Right cardiac atrium (tissue), 5 donors: Measurements from ENCODE around the gene PPP2R3A. TPM values are rescaled to one million over a fixed set of nuclear protein-coding genes. Genes with fewer than 3 reads are reported as not detected.
"Not testable (repeated sequence)": the region's sequence is repeated elsewhere in the genome, so short reads cannot be mapped to it uniquely, and the experiment has no call there.

Experiments used
- ATAC-seq, 2 donors: fragments of 200-7000 bp; cut with Tn5 transposase; one replicate each; pipeline versions ENCODE4 v1.8.0 to v1.9.1; 2020; ENCODE audit warnings: moderate library complexity in 2 of 2, mild to moderate bottlenecking in 1 of 2
- DNase-seq, 3 donors: peaks; one replicate each; pipeline ENCODE4 v3.0.0-alpha.2; 2020
- H3K27ac ChIP-seq: one replicate; pipeline ENCODE4 v1.5.1; 2013; ENCODE audit warnings: mild to moderate bottlenecking, low read length, control low read depth, moderate library complexity
- H3K27me3 ChIP-seq: one replicate; pipeline ENCODE4 v1.6.1; 2013; ENCODE audit not compliant: control insufficient read depth, insufficient read depth
- H3K4me1 ChIP-seq: one replicate; pipeline ENCODE4 v1.6.1; 2013; ENCODE audit warnings: low read length; ENCODE audit not compliant: control insufficient read depth, insufficient read depth
- H3K4me3 ChIP-seq: one replicate; pipeline ENCODE4 v1.5.1; 2013; ENCODE audit warnings: low read length, control low read depth
- H3K9me3 ChIP-seq: one replicate; pipeline ENCODE4 v1.6.1; 2013; ENCODE audit warnings: low read length; ENCODE audit not compliant: control insufficient read depth
- WGBS: extraction: QIAGEN DNeasy Blood & Tissue Kit; methylation state at CpG from one replicate; pipeline ENCODE4 v1.1.7; 2013; 5-methylcytosine and 5-hydroxymethylcytosine counted together
- intact Hi-C, 4 donors: fragments of 100-400 bp; cut with DNase I; formaldehyde crosslinking; loops; one replicate each; pipeline versions ENCODE4 v1.11.0 to v1.14.0; 2022 to 2023
- polyA plus RNA-seq: library from polyadenylated mRNA; stranded (reverse); fragments of 200-250 nt; gene quantifications from one replicate; pipeline ENCODE4 v1.2.3, GENCODE V29; 2013
- total RNA-seq, 4 donors: library from RNA; stranded (reverse); fragmentation: NEBNext Ultra II Directional; extraction: Animal tissue kit (Norgen Biotek cat#: 25700); gene quantifications; one replicate each; pipeline ENCODE4 v1.2.1, GENCODE V29; 2021
- donor health status: healthy with polysubstance abuse.
- donor health status: DM: no; HTN: yes; CAD: no.
- donor health status: DM: no; HTN: no; CAD: no.
- donor health status: DM: no; HTN: yes; CAD: no; lungs with severe emphysema.
- donor health status: DM: yes; HTN: yes; CAD: no.

Gene PPP2R3A
- total and polyA plus RNA-seq, 5 donors = 26.4 to 89.6 (median 63.4) TPM

- DNase-seq (no peak), ATAC-seq (no peak)
- no peak overlapping the region for H3K27ac ChIP-seq
- intact Hi-C loops = loop anchor here in 3 of 4 donors (5.0 to 10.0 kb wide), 4 partner anchors 124 to 942 kb away; partner anchors contain the start of genes MSL2 (in 1 of the 3), PCCB (in 1 of the 3) and STAG1 (in 1 of the 3)
- H3K4me1 ChIP-seq = peaks cover 5% of the 10 kb centered on the region
- H3K9me3 ChIP-seq = no peaks in the 10 kb centered on the region
- H3K27me3 ChIP-seq = no peaks in the 10 kb centered on the region
- H3K4me3 ChIP-seq = no peak overlapping the region
- WGBS = 54% methylated on average over 3 of the region's 3 CpGs
Measured at GRCh38 chr3:136070334-136070733, 104.8 kb downstream of the PPP2R3A start.

GRCh38 chr3:136070953-136071949 lies 105.7 kb downstream of the PPP2R3A start:
- H3K4me1 ChIP-seq = peaks cover 5% of the 10 kb centered on the region
- no peaks in the 10 kb centered on the region for H3K9me3 ChIP-seq
- no peak overlapping the region for H3K4me3 ChIP-seq
- DNase-seq (peak; percentile 25 to 70 (median 36)), ATAC-seq (peak; percentile 70 to 83)
- no peaks in the 10 kb centered on the region for H3K27me3 ChIP-seq
- WGBS = 20% methylated on average over 9 of the region's 9 CpGs
- intact Hi-C loops = loop anchor here in 3 of 4 donors (5.0 to 10.0 kb wide), 4 partner anchors 124 to 941 kb away; partner anchors contain the start of genes MSL2 (in 1 of the 3), PCCB (in 1 of the 3) and STAG1 (in 1 of the 3)
- peak overlapping the region; percentile 90 for H3K27ac ChIP-seq

- no peaks in the 10 kb centered on the region for H3K27me3 ChIP-seq
- H3K27ac ChIP-seq = no peak overlapping the region
- no peak for ATAC-seq
- no peaks in the 10 kb centered on the region for H3K9me3 ChIP-seq
- 82% methylated on average over 1 of the region's 1 CpG for WGBS
- intact Hi-C loops = loop anchor here (5.0 to 10.0 kb wide), 5 partner anchors 120 to 938 kb away; partner anchors contain the start of genes STAG1 (in 3 of the 4), MSL2 (in 1 of the 4) and PCCB (in 1 of the 4)
- no peak overlapping the region for H3K4me3 ChIP-seq
- H3K4me1 ChIP-seq = peaks cover 5% of the 10 kb centered on the region
- no peak for DNase-seq
Measured at GRCh38 chr3:136074546-136075170, 109.1 kb downstream of the PPP2R3A start.

GRCh38 chr3:136075218-136075808 lies 109.8 kb downstream of the PPP2R3A start:
- intact Hi-C loops = loop anchor here (5.0 to 10.0 kb wide), 5 partner anchors 119 to 937 kb away; partner anchors contain the start of genes STAG1 (in 3 of the 4), MSL2 (in 1 of the 4) and PCCB (in 1 of the 4)
- Histone ChIP-seq H3K4me1 (peaks cover 5% of the 10 kb centered on the region), H3K9me3 (no peaks in the 10 kb centered on the region), H3K27ac (no peak overlapping the region), H3K27me3 (no peaks in the 10 kb centered on the region), H3K4me3 (no peak overlapping the region)
- ATAC-seq (peak; percentile 80 to 83), DNase-seq (peak in 2 of 3 donors; percentile 57 to 85)
- WGBS = 87% methylated on average over 1 of the region's 1 CpG

GRCh38 chr3:136075811-136076210 lies 110.3 kb downstream of the PPP2R3A start:
- DNase-seq = no peak
- Histone ChIP-seq H3K27me3 (no peaks in the 10 kb centered on the region), H3K4me3 (no peak overlapping the region), H3K4me1 (peaks cover 5% of the 10 kb centered on the region), H3K9me3 (no peaks in the 10 kb centered on the region), H3K27ac (no peak overlapping the region)
- intact Hi-C loops = loop anchor here (5.0 to 10.0 kb wide), 5 partner anchors 119 to 936 kb away; partner anchors contain the start of genes STAG1 (in 3 of the 4), MSL2 (in 1 of the 4) and PCCB (in 1 of the 4)
- 35% methylated on average over 3 of the region's 3 CpGs for WGBS
- peak; percentile 77 to 83 for ATAC-seq

GRCh38 chr3:136078421-136079364 lies 113.2 kb downstream of the PPP2R3A start:
- DNase-seq = no peak
- Histone ChIP-seq H3K27me3 (no peaks in the 10 kb centered on the region), H3K9me3 (no peaks in the 10 kb centered on the region), H3K4me1 (no peaks in the 10 kb centered on the region), H3K27ac (no peak overlapping the region), H3K4me3 (no peak overlapping the region)
- no peak for ATAC-seq
- intact Hi-C loops = loop anchor here (5.0 to 10.0 kb wide), 5 partner anchors 116 to 934 kb away; partner anchors contain the start of genes STAG1 (in 3 of the 4), MSL2 (in 1 of the 4) and PCCB (in 1 of the 4)
- 60% methylated on average over 6 of the region's 6 CpGs for WGBS

- not testable (repeated sequence) for H3K9me3 ChIP-seq, H3K27me3 ChIP-seq, H3K4me1 ChIP-seq, ATAC-seq, H3K27ac ChIP-seq, H3K4me3 ChIP-seq, DNase-seq
- intact Hi-C loops = loop anchor here in 1 of 4 donors (10.0 kb wide), 1 partner anchor 171 kb away; the partner anchor contains the start of gene PCCB
- 96% methylated on average over 4 of the region's 4 CpGs for WGBS
Measured at GRCh38 chr3:136083641-136084382, 118.3 kb downstream of the PPP2R3A start.

GRCh38 chr3:136085067-136085466 lies 119.5 kb downstream of the PPP2R3A start:
- H3K4me1 ChIP-seq, DNase-seq, H3K27ac ChIP-seq, H3K9me3 ChIP-seq, H3K4me3 ChIP-seq, ATAC-seq, H3K27me3 ChIP-seq: not testable (repeated sequence)
- WGBS = 95% methylated on average over 3 of the region's 3 CpGs
- intact Hi-C loops = loop anchor here in 1 of 4 donors (10.0 kb wide), 1 partner anchor 170 kb away; the partner anchor contains the start of gene PCCB

GRCh38 chr3:136093771-136094170 lies 128.2 kb downstream of the PPP2R3A start:
- intact Hi-C loops = no loop called here
- Histone ChIP-seq H3K9me3 (no peaks in the 10 kb centered on the region), H3K27me3 (no peaks in the 10 kb centered on the region), H3K4me3 (no peak overlapping the region), H3K4me1 (no peaks in the 10 kb centered on the region), H3K27ac (no peak overlapping the region)
- DNase-seq = no peak
- 81% methylated on average over 4 of the region's 4 CpGs for WGBS
- ATAC-seq = no peak
